AG10803 (cell line): ENCODE measurements around the gene SOHLH2.

Experiments used
- DNase-seq: peaks from one replicate; pipeline ENCODE4 v3.0.0; 2010; ENCODE audit warnings: low read depth
- H3K4me3 ChIP-seq: 2 replicates; pipeline ENCODE4 v1.5.1; 2011; ENCODE audit warnings: mild to moderate bottlenecking, low read length, control low read depth
- TF ChIP-seq, protein P1 (sequence below): conservative IDR thresholded peaks from 2 replicates; pipeline ENCODE4 v1.5.1; 2011; ENCODE audit warnings: mild to moderate bottlenecking, low read length, control low read depth, inconsistent platforms

SOHLH2 gene, protein sequence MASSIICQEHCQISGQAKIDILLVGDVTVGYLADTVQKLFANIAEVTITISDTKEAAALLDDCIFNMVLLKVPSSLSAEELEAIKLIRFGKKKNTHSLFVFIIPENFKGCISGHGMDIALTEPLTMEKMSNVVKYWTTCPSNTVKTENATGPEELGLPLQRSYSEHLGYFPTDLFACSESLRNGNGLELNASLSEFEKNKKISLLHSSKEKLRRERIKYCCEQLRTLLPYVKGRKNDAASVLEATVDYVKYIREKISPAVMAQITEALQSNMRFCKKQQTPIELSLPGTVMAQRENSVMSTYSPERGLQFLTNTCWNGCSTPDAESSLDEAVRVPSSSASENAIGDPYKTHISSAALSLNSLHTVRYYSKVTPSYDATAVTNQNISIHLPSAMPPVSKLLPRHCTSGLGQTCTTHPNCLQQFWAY

DNA sequence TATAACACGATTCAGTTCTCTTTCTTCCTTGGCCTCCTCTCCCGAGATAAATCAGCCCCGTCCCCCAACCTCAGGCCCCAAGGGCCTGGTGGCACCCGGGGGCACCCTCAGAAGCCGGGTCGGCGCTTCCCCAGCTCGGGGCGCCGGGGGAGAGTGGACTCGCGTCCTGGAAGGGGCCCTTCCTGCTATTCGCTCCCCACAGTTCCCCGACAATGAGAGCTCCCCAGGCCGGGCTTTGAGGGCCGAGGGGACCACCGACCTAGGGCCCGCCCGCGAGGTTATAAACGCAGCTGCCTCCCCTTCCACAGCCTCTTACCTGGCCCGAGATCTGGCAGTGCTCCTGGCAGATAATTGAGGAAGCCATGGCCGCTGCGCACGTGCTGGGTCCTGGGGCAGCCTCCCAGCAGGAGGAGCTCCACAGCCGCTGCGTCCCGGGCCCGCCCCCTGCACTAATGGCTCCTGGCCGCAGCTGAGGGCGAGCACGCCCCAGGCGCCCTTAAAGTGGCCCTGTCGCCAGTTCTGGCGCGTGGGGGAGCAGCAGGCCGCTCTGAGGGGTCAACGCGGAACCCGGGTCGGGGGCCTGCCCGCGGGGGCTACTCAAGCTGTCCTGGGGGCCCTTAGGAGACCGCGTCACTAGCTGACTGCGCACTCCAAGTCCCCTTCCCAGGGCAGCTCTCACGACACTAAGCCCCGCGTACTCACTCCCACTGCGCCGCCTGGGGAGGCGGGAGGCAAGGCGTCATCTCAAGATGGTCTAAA lies at the start of gene SOHLH2:
Gene SOHLH2, minus strand, starts transcription at position 394 of the 759 bp plus-strand sequence. Its CDS starts 30 bp downstream, at position 364.
- TF ChIP-seq, protein P1, sequence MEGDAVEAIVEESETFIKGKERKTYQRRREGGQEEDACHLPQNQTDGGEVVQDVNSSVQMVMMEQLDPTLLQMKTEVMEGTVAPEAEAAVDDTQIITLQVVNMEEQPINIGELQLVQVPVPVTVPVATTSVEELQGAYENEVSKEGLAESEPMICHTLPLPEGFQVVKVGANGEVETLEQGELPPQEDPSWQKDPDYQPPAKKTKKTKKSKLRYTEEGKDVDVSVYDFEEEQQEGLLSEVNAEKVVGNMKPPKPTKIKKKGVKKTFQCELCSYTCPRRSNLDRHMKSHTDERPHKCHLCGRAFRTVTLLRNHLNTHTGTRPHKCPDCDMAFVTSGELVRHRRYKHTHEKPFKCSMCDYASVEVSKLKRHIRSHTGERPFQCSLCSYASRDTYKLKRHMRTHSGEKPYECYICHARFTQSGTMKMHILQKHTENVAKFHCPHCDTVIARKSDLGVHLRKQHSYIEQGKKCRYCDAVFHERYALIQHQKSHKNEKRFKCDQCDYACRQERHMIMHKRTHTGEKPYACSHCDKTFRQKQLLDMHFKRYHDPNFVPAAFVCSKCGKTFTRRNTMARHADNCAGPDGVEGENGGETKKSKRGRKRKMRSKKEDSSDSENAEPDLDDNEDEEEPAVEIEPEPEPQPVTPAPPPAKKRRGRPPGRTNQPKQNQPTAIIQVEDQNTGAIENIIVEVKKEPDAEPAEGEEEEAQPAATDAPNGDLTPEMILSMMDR: no peak
- H3K4me3 ChIP-seq: no peak within 1 kb of the TSS
- DNase-seq: no peak

DNA sequence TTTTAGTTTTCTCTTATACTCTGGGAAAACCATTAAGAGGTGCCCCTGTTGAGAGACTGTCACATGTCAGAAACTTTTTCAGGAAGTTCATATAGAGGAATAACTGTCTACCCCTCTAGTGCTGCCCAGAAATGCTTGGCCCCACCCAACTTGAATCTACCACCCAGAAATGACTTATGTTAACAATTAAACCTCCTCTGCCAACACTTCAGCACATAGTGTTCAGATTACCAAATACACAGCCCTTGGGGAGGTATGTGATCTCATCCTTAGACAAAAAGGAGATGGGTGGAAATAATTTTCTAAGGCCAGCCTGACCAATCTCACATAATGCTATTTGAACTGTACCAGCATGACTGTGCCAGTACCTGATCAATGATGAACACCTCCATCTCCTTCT lies 47.6 kb upstream of the SOHLH2 start:
- TF ChIP-seq, protein P1: no peak
- no peak overlapping the region for H3K4me3 ChIP-seq
- no peak for DNase-seq

DNA sequence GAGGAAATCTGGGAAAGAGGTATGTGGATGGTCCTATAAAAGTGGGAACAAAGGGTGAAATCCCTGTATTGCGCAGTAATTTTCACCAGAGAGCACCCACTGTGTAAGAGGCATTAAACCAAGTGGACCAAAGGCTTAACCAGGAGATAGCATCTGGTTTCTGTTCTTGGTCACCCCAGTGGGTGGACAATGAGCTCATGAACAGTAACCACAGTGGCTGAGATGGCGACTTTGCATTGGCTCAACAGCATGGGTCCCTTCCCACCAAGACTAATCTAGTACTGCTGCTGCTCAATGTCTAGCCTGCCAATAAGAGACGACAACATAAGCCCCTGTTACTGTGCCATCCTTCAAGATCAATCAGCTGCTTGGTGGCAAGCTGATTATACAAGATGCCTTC lies 46.7 kb upstream of the SOHLH2 start:
- DNase-seq: no peak
- TF ChIP-seq, protein P1: no peak

DNA sequence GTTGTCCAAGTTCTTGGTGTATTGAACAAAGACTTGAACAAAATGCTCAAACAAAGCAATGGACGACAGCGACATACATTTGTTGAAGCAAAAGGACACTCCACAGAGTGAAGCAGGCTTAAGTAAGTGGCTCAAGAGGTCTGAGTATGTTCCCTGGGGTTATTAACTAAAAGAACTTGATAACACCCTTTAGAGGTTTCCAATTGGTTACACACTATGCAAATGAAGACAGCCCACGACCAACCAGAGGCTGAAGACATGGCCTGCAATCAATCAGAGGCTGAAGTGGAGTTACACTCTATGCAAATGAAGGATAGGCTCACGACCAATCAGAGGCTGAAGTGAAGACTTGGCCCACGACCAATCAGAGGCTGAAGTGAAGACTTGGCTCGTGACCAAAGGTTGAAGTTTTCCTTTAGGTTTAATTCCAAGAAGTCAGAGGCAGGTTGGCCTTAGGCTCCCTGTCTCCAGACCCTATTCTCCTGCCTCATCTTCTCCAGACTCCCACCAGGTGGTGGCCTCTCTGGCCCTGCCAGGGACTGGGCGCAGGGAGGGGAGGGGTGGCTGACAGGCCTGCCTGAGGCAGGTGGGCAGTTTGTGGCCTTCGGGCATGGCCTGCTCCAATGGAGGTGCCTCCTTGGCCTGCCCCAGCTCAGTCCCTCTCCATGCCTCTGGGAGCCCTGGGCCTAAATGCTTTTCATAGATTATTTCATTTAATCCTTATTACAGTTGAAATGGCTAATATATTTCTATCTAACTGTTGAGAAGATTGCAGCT lies 45.2 kb upstream of the SOHLH2 start:
- TF ChIP-seq, protein P1: no peak
- no peak for DNase-seq

More for the DNA sequence above, 46.7 kb upstream of the SOHLH2 start:
- H3K4me3 ChIP-seq: no peak overlapping the region

DNA sequence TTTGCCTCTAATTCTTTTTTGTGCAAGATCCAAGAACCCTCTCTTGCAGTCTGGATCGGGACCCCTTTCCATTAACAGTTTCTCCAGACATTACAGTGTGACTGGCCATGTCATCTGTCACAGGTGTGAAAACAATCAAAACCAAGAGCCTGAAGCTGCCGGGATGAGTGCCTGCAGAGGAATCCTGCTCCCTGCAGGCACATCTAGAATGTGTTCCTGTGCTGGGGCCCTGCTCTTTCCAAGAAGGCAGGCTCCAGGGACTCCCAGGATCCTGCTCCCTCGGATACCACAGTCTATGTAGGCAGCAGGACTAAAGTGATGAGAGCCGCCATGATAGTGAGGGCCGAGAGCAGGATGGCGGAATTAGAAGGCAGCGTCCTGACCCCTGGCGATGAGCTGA lies 44.5 kb upstream of the SOHLH2 start:
- TF ChIP-seq, protein P1: no peak
- no peak for DNase-seq
- H3K4me3 ChIP-seq: no peak overlapping the region

More for the DNA sequence above, 45.2 kb upstream of the SOHLH2 start:
- no peak overlapping the region for H3K4me3 ChIP-seq

DNA sequence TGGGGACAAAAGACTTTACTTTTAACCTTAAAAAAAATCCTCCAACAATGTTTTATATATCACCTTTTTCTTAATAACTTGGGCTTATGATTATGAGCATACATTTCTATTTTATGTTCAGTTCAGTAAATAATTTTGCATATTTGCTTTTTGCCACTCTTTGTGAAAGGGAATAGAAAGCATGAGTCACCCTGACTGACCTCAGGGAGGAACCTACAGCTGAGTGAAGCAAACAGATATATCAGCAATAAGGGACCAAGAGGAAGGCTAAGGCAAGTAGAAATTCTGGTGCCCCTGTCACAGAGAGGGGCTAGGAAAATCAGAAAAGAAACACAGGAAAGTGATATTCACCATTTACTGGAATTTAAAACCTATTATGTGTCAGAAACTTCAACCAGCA lies 37.2 kb upstream of the SOHLH2 start:
- no peak for DNase-seq
- TF ChIP-seq, protein P1: no peak

More for the DNA sequence above, 37.2 kb upstream of the SOHLH2 start:
- H3K4me3 ChIP-seq: no peak overlapping the region
